ENCODE data around the gene HOXA7.

GRCh38 chr7:27203964-27204594 is 47.6 kb upstream of the HOXA7 start:
- no peak for TF ChIP-seq CTCF (IDR thresholded peaks at IDR 0.05)
- TF ChIP-seq EZH2 (IDR thresholded peaks at IDR 0.05; ENCODE audit: borderline replicate concordance, insufficient read depth, low read depth, low read length, poor library complexity, severe bottlenecking) = no peak

All from B cell (primary cell).